Right forelimb (tissue), 1 donor: Measurements from ENCODE around the gene FILIP1L.

Experiments
- DNase-seq: peaks from one replicate; pipeline ENCODE4 v3.0.0-alpha.2; 2018

FILIP1L gene

DNA sequence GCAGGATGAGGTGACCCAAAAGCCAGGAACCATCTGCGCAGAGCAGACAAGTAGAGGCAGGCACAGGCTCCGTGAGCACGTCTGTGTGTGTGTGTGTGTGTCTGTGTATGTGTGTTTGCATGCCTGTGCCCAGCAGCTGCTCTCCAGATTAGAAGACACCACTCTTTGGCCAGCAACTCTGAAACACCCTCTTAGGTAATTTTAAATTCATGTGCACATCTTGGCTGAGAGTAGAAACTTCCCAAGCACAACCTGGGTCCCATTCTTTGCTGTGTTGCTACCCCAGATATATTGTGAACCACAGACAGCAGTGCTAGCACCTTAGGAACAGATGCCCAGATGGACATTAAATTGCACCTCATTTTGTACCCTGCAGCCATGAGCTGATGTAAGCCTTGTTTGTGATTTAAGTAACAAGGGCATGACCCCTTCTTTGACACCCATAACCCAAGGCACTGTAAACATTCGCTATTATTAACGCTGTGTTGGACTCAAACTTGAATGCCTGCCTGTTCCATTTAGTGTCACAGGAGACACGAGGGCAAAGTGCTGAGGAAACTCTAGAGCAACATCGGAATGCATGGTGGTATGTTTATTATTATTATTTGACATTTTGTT is at the start of gene FILIP1L:
FILIP1L (minus strand) TSS at position 89 of the 618 bp plus-strand sequence.
- DNase-seq, result no peak

DNA sequence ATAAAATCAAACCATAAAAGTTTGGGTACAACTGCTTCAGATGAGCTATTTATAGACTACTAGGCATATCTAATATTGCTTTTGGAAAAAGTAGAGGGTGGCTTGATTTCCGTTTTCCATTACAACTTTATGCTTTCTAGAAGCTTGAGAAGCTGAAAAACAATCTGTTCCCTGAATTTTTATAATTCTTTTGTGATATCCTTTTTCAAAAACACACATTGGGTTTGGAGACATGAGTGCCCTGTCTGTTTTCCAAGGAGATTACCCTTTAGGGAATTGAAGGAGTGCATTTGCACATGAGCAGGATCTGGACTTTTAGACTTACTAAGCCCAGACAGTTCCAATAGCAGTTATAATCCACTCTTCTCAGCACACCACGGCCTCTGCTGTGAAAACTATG is 49.5 kb upstream of the FILIP1L start:
- DNase-seq, result no peak

DNA sequence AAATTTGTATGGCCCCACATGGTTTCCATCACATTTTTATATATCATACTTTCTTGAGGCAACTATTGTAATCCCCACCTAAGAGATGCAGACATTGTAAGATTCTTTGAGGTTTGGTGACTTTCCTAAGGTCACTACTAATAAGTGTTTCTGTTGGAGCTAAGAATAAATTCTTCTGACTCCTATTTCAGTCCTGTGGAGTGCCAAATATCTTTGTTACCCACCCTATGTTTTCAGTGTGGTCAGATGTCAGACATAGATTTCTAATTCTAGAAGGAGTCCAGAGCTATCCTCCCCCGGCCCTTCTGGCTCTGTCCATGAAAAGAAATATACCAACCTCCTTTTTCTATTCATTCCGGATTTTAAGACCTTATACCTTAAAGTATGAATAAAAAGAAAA is 46.2 kb upstream of the FILIP1L start:
- DNase-seq, result no peak

DNA sequence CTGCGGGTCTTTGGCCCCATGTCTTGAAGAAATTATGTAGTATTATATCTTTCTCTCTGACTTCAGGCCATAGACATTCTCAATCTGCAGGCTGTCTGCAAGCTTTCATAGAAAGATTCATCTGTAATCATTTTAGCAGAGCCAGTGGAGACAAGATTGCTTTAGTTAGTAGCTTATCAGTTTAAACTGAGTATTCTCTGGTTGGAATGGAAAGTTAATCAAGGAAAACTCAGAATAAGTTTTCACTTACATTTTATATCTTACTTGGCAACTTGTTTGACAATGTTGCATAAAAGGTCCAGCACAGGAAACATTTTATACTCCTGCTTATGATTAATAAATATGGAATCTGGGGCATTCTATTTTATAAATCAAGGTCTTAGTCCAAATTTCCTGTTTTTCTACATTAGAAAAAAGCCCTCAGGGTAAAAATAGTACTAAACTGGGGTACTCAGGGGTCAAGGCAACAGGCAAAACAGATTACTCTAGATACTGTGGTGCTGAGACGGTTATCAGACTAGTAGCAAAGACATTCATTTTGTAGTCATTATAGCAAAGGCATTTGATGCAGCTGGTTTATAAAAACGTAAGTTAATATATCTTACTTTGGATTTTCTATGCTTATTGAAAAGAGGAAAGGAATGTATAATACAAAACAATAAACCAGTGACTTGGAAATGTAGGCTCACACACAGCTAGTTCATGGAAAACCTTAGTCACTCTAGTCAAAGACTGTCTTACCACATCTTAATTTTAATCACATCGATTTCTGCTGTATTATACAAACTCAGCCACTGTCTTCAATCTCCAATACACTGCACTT is 45.2 kb upstream of the FILIP1L start:
- DNase-seq, result no peak

DNA sequence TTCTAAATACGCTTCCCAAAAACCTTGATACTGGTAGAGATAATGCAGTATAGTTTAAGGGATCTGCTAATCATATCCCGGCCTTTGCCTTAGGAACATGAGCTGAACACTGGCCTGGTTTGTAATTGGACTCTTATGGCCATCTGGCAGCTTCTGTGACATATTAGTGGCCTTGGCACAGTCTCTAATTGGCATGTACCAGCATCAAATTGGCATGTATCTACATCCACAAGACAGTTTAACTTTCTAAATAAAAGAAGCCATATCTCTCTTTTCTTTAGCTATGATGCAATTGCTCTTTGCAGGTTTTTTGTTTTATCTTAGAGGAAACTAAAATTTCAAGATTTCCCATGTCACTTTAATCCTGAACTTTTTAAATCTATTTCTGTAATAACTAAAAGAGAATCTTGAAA is 44.6 kb upstream of the FILIP1L start:
- peak; percentile 61 for DNase-seq

DNA sequence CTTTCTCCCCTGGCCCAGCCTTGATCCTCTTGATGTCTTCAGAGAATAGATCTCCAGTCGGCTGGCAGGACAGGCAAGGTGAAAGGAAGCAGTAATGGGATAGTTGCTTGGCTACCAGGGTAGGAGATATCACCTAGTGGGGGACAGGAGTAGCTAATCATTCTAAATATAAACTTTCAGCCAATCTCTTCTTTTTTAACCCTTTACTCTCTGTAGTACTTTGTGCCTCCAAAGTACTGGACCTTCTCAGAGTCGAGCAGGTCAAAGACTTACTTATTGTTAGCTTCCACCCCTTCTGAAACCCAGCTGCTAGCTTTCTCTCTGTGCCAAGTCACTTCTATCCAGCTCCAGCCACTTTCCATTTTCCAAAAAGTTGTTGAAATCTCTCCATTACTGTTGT is 43.4 kb upstream of the FILIP1L start:
- no peak for DNase-seq

DNA sequence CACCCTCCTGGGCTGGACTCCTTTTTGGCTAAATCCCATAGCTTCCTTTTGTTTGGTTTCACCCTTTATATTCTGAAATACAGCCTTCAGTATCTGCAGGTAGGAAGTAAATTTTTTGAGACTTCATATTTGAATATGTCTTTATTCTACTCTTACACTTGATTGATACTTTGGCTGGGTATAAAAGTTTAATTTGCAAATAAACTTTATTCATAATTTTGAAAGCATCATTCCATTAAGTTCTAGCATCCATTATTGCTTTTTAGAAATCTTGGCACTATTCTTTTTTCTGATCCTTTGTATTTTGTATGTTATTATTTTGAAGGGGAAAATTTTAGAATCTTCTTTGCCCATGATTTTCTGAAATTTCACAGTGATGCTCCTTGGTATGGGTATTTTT is 41.3 kb upstream of the FILIP1L start:
- DNase-seq, result no peak

DNA sequence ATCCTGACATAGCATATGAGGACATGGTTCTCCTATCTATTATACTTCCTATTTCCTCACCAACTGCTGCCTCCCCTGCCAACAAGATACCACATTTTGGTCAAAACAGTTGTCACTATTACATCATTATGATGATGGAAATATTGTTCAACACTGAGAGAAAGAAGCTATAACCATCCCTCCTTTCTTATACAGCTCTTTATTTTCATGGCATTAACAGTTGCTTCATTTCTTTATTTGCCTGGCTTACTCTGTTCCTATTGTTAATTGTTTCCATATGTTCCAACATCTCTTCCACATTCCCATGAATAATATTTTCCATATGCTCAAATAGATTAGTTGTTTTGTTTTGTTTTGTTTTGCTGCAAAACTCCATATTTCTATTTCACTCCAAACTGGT is 40.8 kb upstream of the FILIP1L start:
- no peak for DNase-seq

DNA sequence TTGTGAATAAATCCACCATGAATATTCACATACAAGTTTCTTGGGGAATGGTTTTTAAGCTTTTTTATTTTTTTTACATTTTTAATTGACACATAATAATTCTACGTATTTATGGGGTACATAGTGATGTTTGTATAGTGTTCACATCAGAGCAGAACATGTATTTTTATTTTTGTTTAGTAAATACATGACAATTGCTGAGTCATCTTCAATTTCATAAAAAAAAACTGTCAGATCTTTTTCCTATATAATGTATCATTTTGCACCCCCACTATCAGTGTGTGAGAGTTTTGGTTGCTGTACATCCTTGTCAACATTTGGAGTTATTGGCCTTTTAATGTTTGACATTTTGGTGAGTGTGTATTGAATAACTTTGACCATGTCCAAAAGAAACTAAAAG is 39.9 kb upstream of the FILIP1L start:
- DNase-seq, result no peak

DNA sequence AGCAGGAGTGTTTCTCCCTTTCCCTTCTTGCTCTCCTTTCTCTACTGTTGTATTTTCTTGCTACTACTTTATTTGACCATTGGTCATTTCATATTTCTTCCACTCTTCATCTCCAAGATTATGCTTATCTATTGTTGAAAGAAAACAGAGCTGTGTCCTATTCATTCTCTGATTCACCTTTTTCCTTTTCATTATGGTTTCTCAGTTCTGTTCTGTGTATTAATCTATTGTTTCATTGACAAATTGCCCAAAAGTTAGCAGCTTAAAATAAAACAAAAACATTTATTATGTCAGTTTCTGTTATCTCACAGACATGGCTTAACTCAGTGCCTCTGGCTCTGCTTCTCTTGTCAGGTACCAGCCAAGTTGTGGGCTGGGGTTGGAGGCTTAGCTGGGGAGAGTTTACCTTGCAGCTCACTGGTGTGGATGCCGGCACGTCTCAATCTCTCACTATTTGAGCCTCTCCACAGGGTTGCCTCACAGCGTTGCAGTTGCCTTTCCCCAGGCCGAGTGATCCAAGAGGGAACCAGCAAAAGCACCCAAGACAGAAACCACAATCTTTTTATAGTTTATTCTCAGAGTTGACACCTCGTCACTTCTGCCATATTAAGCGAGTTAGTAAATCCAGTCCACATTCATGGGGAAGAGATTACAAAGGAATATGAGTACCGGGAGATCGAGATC is 36.9 kb upstream of the FILIP1L start:
- DNase-seq, result no peak

DNA sequence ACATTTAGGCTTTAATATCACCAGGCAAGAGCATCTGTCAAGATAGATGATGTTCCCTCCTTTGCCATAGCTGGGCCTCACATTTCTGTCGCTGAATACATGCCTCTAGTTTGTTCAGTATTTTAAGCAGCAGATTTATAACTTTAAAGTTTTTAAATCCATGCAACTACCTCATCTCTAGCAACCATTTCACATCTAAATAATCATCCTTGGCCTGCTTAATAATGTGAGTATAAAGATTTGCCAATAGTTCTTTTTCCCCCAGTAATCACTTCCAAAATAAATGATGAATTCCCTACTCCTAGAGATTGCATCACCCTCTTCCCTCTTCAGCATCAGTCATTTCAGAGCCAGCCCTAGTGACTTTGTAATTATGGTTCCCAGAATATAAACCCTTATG is 36.2 kb upstream of the FILIP1L start:
- DNase-seq, result no peak

DNA sequence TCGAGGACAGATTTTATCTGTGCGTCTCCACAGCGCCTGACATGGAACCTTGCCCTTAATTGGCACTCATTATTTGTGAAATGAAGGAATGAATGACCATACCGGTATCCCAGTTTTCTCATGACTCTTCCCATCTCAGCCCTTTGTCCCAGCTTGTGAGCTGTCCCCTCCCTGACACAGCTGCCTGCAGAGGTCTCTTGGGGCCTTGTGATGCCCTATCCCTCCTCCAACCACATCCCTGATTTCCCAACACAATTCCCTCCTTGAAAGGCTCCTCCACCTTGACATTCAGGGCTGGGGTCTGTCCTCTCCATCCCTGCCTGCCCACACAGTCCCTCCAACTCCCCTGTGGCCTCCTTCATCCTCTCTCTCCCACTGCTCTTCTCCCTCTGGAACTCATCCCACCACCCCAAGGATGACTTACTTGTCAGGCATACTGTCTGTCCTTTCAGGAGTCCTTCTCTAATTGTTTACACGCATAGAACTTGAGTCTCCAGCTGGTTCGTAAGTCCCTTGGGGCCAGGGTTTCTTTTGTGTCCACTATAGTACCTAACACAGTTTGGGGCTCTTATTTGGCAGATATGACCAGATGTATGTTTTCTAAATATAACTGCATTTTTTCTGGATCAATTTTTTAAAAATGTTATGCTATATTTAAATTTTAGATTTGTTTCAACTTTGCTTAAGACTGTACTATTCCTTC is 35.6 kb upstream of the FILIP1L start:
- no peak for DNase-seq

DNA sequence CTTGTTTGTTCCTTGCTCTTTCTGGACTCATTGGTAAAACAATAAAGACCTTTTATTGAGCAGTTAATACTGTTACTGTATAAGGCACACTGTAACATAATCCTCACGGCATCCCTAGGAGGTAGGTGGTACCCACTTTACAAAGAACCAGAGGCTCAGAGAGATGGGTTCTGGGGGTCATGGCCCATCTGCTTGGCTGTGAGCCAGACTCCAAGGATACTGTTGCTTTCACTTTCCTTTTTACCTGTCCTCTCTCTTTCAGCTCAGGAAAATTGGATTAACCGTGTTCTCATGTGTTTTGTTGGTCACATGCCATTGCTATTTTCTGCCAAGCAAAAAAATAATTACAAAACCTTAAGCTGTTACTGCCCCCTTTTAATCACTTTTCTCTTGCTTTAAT is 34.8 kb upstream of the FILIP1L start:
- DNase-seq, result no peak

DNA sequence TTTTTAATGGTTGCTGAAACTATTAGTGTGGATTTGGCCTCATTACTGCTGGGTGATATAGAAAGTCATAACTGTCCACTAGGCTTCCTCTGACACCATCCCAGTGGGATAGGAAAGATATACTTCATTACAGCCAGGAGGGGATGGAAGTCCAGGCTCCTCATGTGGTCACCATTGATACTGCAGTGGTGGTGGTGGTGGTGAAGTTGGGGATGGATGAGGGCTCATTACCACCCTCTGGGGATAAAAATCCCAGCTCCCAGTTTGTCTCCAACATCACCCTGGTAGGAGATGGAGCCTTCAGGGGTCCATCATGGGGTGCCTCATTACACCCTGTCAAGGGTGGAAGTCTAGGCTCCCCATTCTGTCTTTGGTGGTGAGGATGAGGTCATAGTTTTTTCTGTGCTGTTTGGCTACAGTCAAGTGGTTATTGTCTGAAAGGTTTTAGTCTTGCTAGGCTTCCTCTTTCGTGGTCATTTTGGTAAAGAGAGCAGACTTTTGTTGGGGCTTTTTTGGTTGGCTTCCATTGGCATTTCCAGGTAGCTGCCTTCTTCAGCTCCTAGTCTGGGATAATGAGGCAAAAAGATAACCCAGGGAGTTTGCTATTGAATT is 30.1 kb upstream of the FILIP1L start:
- no peak for DNase-seq

DNA sequence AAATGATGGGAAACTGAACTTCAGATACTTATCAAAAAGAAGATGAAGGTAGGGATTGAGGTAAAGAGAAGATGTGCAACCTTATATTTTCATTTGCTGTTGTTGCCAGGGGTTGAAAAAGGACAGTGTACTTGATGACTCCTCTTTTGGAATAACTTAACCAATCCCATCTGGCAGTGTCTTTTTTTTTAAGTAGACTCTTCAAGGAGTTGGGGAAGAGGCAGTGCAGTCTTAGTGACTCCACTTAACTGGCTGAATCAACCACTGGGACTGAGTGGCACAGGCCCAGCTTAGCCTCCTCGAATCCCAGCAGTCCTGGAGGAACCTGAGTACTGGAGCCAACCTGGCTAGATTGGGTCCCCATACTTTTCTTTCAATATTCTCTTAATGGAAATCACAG is 27.3 kb upstream of the FILIP1L start:
- no peak for DNase-seq

DNA sequence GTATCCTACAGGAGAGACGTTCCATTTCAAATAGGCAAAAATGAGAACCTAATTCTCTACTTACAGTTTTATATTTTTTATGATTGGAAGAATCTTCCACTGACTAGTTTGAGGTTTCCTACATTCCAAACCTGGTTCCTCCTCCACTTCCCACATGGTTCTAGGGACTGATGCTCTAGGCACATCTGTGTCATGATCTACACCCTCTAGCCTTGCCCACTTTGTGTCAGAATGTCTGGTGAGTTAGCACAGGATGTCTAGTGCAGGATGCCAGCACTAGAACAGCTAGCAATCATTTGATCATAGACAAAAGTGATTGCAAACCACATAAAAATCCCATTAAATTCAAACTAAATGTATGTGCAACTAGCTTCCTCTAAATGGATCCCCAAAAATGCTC is 26.7 kb upstream of the FILIP1L start:
- DNase-seq, result no peak

DNA sequence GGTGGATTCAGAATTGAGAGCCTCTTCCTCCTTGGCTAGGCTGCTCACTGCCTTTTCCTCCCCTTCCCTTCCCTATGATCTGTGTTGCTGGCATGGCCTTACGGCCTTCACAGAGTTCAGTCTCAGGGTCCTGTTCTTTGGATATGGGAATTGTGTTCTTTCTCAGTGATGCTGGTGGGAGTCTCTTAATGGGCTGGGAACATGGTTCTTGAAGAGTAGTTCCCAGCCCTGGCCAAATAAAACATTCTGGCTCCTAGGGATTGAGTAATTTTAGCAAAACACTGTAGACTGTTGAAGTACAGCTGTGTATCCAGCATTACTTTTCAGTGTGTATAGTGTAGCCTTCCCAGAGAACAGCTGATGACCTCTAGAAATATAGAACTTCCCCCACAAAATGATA is 22.6 kb upstream of the FILIP1L start:
- no peak for DNase-seq

DNA sequence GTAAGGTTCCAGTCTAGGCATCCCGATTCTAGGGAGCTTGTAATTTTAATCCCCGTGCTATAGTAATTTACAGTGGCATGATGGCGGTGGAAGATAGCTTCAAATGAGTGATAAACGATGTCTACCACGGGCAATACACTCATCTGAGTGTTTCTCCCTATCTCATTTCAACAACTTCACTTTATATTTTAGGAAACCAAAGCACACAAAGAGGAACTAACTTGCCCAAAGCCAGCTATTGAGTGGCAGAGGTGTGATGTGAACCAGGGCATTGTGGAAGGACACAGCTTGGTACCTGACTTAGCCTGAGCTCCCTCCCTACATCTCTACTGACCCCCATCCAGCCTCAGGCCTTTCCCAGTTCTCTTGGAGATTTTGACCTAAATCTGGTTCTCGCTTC is 16.9 kb upstream of the FILIP1L start:
- DNase-seq, result no peak

DNA sequence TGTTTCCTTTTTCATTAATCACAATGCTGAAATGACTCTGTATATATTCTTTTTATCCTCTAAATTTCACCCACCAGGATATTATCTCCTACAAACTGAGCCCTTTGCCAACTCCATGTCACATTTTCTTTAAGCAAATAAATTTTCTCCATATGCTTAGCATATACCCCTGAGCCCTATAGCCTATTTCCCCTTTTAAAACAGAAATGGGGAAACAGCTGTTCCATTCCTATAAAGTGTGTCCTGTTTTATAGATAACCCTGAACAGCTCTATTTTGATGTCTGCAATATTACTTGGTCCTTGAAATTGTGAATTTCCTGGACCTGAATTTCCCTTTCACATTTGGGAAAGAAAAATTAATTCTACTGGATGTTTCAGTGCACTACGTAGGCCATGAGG is 15.6 kb upstream of the FILIP1L start:
- no peak for DNase-seq

DNA sequence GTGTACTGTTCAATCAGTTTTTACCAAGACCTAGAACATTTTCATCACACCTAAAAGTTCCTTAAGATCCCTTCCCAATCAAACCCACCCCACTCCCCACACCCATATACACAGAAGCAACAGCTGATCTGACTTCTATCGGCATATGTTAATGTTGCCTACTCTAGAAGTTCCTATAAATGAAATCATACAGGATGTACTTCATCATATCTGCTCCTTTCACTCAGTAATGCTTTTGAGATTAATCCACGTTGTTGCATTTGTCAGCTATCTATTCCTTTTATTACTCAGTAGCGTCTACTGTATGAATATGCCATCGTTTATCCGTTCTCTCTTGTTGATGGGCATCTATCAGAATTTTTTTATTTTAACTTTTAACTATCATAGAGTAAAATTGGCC is 14.3 kb upstream of the FILIP1L start:
- no peak for DNase-seq

DNA sequence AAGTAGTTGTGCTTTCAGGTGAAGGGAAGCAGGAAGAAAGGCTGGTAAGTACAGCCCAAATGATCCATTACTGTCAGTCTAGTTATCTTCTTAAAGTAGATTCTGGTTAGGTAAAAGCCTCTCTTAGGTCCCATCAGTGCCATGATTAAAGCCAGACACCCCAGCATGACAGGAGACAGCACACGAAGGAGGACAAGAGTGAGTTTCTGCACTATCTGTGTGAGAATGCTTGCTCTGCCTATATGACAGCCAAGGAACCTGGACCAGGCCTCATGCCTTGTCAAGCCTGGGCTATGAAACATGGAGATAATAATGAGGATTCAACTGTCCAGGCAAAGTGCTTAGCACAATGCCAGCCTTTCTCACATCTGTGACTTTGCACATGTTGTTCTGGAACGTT is 13.5 kb upstream of the FILIP1L start:
- no peak for DNase-seq

DNA sequence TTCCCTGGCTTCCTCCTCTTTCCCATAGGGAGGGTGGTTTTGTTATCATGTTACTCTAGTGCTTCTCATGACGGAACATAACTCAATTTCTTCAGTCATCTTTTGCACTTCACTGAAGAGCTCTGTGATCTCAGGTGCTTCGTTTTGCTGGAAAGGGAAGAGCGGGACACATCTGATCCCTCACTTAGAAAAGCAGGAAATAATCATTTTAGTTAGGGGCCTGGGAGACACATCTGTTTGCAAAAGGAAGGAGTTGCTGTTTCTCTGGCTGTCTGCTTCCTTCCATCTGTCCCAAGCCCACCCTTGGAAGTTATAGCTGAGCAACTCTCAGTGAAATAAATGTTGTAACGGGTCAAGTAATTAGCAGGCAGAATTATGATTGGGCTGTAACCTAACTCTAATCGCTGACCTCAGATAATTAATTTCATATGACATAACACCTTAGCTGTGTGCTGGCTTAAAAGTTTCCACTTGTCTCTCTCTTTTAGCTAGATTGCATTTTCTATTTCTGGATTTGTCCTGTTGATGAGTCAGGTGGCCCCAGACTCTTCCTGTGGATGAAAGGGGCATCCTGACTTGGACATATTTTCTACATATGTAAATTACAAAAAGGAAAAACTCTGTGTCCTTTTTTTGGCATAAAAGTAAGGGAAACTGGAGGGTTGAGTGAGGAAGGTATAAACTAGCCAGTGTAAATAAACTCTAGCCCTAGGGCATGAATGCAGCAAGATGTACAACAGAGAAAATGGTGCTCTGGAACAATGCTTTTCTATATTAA is 11.0 kb upstream of the FILIP1L start:
- DNase-seq, result no peak
